Erythroblast (primary cell): Measurements from ENCODE around the gene WDR82.

ENCODE experiments used
- GATA1 ChIP-seq: IDR thresholded peaks from 2 replicates; pipeline ENCODE4 v1.6.1; 2011; ENCODE audit warnings: low read depth, mild to moderate bottlenecking, control low read depth, low read length, moderate library complexity
- POLR2A ChIP-seq: IDR thresholded peaks from 2 replicates; pipeline ENCODE4 v1.6.1; 2011; ENCODE audit warnings: mild to moderate bottlenecking, low read length

DNA sequence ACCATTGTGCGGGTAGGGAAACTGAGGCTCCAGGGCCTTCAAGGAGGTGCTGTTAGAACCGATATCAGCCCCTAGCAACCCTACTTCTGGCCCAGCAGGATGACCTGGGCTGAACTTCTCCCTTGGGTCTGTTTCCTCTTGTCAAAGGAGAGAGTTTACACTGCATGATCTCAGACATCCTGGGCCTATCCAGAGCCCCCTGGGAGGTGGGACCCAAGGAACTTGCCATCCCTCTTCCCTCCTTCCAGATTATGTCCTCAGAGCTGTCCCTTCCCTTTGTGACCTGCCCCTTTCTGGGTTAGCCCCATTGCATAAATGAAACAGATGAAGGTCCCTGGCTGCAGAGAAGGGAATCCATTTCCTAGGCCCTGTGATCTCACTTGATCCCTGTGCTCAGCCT is 25.4 kb upstream of the WDR82 start:
- no peak for TF ChIP-seq POLR2A
- no peak for TF ChIP-seq GATA1
